Measurements from ENCODE around the gene CYS1.

CYS1 gene

DNA sequence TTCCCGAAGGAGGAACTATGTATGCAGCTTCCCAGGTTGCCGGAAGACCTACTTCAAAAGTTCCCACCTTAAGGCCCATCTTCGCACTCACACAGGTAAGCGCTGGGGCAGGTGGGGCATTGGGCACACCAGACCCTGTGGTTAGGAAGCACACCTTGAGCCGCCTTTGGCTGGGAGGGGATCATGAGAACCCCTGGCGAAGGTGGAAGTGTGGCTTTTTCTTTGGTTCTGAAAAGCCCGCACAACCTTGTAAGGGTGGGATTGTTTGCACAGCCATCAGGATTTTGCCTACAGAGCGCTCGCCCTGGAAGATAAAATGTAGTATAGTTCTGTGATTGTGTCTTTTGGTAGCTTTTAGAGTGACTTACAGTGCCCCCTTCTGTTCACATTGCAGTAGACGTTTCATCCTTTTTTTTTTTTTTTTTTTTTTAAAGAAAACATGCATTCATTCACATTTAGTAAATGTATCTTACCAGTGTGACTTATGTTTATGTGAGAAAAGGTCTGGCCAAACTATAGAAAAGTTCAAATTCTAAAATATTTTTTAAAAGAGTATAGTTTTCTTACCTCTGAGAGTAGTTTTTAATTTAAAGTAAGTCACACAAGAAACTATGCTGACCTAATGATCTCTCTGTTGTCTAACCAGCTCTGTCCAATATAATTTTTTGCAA, 31.6 kb downstream of the CYS1 start:
- no peak for DNase-seq (ENCODE audit: low read depth in 2 of 2, low spot score in 1 of 2)

DNA sequence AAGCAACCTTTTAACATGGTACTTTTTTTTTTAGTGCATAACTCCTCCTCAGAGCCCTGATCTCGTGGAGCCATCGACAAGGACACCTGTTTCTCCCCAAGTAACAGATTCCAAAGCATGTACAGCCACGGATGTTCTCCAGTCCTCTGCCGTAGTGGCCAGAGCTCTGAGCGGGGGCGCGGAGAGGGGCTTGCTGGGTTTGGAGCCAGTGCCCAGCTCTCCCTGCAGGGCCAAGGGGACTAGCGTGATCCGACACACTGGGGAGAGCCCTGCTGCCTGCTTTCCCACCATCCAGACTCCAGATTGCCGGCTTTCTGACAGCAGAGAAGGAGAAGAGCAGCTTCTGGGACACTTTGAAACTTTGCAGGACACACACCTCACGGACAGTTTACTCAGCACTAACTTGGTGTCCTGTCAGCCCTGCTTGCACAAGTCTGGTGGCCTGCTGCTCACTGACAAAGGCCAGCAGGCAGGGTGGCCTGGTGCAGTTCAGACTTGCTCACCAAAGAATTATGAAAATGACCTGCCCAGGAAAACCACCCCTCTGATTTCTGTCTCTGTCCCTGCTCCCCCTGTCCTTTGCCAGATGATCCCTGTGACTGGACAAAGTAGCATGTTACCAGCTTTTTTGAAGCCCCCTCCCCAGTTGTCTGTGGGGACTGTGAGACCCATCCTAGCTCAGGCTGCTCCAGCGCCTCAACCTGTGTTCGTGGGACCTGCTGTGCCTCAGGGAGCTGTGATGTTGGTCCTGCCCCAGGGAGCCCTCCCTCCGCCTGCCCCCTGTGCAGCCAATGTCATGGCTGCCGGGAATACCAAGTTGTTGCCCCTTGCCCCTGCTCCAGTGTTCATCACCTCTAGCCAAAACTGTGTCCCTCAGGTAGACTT, 32.4 kb downstream of the CYS1 start:
- DNase-seq (ENCODE audit: low read depth in 2 of 2, low spot score in 1 of 2) = no peak

DNA sequence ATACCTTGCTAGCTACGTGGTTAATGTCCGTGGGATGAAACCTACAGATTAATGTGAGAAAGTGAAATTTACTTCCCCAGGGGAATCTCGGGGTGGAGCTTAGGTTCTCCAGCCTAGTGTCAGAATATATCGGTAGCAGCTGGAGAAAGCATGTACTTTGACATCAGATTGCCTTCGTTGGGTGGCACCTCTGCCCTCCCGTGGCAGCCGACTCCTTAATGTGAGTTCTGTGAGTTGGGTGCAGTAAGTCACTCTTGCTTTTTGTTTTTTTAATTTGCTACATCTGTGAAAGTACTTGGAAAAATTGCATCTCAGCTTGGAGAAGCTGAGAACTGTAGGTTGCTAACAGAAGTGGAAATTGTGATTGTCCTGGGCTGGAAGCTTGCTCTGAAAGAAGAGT, 33.3 kb downstream of the CYS1 start:
- no peak for DNase-seq (ENCODE audit: low read depth in 2 of 2, low spot score in 1 of 2)

DNA sequence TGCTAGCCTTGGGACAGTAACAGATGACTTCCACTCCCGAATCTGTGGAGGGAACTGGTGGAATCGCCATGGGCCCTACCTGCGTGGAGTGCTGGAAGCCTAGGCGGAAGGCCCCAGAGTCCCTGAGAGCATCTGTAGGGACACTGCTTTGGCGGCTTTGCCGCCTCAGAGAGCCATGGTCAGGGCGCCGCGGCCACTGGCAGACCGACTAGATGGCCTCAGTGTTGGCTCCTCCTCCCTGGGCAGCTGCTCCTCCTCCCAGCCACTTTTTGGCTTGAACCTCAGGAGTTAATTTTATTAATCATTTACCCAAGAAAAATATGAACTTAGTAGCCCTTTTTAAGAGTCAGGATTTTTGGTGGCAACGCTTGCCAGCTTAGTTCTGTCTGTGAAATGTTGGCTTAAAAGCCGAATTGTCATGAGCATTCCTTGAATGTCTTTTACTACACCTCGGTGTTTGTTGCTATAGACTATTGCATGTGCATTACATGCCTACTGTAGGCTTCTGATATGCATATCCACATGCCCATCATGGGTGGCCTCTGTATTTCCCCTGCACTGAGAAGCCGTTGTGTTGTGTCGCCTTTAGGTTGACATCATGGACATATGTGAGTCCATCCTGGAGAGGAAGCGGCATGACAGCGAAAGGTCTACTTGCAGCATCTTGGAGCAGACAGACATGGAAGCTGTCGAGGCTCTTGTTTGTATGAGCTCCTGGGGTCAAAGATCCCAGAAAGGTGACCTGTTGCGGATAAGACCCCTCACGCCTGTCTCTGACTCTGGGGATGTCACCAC, 34.5 kb downstream of the CYS1 start:
- no peak for DNase-seq (ENCODE audit: low read depth in 2 of 2, low spot score in 1 of 2)

DNA sequence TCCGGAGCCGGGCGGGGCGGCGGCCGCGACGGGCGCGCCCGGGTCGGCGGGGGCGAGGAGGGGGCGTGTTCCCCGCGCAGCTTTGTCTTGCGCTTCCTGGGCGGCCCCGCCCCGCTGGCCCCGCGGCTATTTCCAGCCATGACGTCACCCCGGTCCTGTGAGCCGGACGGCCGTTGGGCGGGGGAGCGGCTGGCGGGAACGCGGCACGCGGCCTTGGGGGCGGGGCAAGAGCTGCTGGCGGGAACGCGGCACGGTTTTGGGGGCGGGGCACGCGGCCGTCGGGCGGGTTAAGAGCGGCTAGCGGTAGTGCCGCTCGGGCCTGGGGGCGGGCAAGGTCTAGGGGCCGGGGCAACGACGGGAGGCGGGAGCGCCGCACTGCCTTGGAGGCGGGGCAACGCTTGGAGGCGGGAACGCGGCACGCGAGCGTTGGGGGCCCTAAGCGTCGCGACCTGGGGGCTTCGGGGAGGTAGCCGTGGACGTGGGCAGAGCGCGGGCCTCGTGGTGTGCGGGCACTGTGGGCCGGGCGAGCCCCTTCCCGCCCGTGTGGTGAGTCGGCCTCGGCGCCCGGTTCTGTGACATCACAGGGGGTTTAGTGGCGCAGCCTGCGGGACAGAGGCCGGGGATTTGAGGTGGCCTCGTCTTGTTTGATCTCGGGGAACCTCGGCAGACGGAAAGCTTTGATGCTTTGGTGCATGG, 36.2 kb downstream of the CYS1 start:
- peak; percentile 84 to 90 for DNase-seq (ENCODE audit: low read depth in 2 of 2, low spot score in 1 of 2)

DNA sequence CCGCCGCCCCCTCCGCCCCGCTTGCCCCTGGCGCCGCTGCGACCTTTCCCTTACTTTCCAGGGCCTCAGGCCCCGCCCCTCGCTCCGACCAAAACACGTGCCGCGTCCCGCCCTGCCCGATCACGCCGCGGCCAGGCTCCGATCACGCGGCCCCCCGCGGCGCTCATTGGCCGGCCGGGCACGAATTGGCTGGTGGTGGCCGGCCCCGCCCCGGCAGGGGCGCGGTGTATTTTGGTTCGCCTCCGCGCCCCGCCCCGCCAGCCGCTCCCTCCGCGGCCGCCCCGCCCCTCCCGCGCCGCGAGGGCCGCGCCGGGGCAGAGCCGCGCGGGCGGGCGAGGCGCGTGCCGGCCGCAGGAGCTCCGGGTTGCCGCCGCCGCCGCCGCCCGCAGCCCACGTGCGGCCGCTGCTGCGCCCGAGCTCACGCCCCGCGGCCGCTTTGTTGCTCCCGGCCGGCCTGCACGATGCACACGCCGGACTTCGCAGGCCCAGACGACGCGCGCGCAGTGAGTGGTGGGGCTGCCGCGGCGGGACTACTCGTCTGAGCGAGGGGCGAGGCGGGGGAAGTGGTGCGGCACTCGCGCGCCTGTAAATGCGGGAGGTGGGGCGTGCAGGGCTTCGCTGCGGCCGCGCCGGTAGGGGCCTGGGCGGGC, 36.8 kb downstream of the CYS1 start, which contains the start of gene KLF11:
TSS of gene KLF11 (plus strand) at position 295 of the 650 bp plus-strand sequence. CDS start at position 462, 167 bp downstream.
- peak; percentile 56 to 73 for DNase-seq (ENCODE audit: low read depth in 2 of 2, low spot score in 1 of 2)

DNA sequence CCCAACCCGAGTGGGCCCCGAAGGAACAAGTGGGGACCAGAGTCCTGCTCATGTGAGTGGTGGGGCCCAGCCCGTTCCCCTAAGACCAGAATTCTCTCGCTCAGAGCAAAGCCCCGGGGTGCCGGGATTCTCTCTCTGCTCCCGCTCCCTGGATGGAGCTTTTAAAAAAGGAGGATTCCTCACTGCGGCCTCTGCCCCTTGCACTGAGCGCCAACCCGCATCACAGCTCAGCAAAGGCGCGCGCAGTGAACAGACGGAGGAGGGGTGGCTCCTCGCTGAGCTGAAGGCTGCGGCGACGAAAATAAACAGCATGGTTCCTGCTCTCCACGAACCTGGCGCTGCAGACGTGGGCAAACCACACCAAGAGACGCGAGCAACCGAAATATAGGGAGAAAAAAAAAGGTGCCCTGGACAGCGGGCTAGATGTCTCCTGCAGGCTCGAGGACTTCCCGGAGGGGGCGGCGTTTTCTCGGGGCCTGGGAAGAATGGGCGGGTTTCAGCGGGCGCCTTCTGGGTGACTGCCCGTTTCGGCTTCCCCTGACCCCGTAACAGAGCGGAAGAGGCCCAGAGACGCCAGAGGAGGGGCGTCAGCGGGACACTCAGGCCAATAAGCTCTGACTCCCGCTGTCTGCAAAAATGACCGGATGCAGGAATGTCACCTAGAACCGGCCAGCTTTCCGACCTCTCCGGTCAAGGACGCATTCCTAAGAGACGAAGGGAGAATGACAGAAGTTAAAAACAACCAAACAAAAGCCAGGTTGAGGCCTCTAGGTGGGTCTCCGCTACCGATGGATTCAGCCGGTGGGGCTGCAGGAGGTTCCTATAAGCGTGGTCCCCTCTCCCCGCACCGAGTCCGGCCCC, 37.7 kb downstream of the CYS1 start:
- no peak for DNase-seq (ENCODE audit: low read depth in 2 of 2, low spot score in 1 of 2)

DNA sequence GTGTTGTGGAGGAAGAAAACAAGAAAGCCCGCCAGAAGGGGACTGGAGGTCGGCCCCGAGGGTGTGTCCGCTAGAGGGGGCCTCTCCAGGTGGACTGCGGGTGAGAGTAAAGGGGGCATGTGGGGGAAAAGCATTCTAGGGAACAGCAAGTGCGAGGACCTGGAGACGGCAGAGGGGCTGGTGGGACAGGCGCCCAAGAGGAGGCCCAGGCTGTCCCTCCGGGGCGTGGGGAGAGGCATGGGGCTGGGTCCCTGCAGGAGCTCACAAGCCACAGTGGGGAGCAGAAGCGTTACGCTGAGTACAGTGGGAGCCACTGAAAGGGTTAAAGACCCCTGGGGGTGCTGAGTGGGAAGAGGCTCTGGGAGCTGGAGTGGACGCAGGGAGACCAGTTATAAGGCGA, 38.5 kb downstream of the CYS1 start:
- no peak for DNase-seq (ENCODE audit: low read depth in 2 of 2, low spot score in 1 of 2)

DNA sequence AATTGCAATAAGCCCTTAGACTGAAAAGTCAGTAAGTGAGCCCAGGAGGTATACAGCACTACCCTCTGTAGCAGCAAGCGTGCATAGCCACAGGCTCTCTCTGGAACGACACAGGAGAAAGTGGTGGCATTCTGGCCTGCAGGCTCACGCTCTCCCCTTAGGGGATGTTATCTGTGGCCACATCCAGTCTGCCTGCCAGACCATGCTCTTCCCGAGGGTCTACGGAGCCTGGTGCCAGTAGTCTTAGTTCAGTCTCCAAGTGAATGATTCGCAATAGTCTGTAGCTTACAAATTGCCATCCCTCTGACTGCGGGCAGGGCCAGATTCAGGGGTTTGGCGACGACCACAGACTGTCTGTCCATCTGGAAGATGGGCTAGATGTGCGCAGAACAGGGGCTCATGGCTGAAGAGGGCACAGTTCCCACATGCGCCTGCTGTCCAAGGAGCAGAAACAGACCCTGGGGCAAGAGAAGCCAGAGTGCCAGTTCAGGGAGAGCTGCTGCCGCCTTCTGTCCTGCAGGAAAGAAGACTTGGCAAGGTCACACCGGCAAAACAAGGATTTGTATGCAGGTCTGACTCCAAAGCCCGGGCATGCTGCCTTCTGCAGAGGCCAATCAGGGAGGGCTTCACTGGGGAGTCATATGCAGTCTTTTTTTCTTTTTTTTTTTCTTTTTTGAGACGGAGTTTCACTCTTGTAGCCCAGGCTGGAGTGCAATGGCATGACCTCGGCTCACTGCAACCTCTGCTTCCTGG, 40.4 kb downstream of the CYS1 start:
- DNase-seq (ENCODE audit: low read depth in 2 of 2, low spot score in 1 of 2) = no peak

DNA sequence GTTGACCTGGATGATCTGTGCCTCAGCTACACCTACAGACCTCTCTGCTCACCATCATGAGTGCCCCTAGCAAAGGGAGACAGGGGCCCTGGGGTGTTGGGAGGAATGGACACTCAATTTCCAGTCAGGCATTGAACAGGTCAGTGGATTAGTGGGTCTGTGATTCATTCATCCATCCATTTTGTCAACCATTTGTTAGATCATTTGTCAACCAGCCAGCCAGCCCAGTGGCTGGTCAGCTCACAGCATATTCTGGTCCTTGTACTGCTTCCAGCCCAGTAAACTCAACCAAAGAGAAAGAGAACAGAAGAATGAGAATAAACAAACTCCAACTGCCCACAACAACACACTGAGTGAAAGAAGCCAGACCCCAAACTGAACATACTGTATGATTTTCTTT, 41.5 kb downstream of the CYS1 start:
- DNase-seq (ENCODE audit: low read depth in 2 of 2, low spot score in 1 of 2) = no peak

DNA sequence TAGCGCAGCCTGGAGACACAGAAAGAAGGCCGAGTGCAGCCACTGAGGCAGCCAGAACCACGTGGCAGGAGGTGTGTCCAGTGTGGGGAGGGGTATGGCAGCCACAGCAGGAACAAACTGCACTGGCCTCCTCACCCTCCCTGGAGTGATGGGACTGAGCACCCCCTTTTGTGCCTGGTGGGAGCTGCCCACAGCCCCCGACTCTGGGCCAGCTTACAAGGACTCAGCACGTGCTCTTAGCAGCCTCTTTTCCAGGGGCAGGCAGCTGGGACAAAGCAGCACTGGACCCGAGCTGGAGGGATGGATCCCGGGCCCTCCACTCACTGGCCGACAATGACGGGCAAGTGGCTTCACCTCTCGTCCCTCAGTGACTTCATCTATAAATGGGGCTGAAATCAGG, 42.1 kb downstream of the CYS1 start:
- DNase-seq (ENCODE audit: low read depth in 2 of 2, low spot score in 1 of 2) = no peak

DNA sequence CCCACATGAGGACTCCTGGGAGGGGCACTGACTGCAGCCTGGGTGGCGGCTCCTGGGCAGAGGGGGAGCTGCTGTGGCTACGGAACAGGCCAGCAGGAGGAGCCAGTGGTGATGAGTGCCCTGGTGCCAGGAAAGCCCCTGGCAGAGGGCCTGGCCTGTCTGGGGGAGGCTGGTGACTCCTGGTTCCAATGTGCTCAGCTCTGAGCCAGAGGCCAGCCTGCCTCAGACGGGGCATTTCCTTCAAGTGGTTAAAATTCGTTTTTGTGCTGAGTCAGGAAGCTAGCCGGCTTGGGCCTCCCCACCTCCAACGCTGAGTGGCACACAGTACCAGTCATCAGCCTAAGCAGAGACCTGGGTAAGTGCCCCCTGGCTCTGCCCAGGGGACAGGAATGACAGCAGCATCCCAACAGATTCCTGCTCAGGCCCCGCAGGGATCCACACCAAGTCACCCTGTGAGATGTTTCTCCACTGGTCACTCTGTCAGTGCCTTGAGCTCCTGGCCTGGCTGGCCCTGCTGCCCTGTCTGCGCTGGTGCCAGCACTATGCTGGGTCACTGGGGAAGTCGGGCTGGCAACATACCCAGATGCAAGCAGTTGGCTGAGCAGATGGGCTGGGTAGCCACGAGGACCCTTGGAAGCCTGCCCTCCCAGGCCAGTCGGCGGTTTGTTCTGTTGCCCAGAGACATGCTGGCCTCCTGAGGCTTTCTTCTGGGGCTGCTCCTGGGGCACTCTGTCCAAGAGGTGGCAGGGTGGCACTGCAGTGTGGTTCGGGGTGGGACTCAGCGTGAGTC, 43.9 kb downstream of the CYS1 start:
- peak in 1 of 2 donors; percentile 14 for DNase-seq (ENCODE audit: low read depth in 2 of 2, low spot score in 1 of 2)

DNA sequence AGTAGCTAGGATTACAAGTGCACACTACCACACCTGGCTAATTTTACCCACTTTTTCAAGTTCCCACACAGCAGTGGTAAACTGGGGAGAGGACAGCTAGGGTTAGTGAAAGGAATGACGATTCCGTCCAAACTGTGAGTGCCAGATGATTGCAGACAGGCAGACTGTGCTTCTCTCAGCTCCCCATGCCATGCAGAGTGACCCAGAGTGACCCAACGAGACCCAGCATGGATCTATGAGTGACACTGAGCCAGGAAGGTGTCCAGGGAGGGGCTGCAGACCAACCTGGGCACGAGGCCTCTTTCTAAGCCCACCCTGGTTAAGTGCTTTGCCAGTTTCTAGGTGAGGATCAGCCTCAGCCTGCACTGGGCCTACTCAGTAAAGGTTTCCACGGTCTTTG, 44.6 kb downstream of the CYS1 start:
- no peak for DNase-seq (ENCODE audit: low read depth in 2 of 2, low spot score in 1 of 2)

DNA sequence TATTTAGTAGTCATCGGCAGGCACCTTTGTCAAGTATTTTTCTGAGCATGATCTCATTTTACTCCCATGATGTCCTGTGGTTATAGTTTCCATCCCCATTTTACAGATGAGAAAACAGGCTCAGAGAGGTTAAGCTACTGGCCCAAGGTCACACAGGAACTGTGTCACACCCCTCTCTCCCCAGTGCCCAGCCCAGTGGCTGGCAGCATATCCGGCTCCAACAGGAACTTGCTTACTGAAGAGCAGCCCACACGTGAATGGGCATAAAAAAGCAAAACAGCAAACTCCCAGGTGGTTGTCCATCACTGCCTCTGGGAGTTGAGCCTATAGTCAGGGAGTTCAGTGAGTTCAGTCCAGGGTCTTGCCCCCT, 45.2 kb downstream of the CYS1 start:
- DNase-seq (ENCODE audit: low read depth in 2 of 2, low spot score in 1 of 2) = no peak

DNA sequence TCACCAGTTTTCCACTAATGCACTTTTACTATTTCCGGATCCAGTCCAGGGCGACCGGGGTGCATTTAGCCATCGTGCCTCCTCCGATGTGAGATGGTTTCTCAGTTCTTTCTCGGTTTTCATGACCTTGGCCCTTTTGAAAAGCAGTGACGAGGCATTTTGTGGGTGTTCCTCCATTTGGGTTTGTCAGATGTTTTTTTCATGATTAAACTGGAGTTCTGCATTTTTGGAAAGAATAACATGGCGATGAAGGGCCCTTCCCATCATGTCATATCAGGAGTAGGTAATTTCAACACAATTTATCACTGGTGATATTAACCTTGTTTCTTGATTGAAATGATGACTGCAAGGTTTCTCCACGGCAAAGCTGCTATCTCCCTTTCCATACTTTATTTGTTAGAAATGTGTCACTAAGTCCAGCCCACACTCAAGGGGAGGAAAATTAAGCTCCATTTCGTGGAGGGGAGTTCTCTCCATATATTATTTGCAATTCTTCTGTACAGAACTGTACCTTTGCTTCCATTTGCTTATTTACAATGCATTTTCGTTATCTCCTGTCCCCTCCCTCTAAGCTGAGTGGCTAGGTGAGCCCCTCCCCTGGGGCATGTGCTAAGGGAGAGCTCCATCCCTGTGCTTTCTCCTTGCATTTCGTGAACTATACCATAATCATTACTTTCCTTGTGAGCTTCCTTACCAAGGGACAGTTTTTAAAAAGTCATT, 45.7 kb downstream of the CYS1 start:
- no peak for DNase-seq (ENCODE audit: low read depth in 2 of 2, low spot score in 1 of 2)

DNA sequence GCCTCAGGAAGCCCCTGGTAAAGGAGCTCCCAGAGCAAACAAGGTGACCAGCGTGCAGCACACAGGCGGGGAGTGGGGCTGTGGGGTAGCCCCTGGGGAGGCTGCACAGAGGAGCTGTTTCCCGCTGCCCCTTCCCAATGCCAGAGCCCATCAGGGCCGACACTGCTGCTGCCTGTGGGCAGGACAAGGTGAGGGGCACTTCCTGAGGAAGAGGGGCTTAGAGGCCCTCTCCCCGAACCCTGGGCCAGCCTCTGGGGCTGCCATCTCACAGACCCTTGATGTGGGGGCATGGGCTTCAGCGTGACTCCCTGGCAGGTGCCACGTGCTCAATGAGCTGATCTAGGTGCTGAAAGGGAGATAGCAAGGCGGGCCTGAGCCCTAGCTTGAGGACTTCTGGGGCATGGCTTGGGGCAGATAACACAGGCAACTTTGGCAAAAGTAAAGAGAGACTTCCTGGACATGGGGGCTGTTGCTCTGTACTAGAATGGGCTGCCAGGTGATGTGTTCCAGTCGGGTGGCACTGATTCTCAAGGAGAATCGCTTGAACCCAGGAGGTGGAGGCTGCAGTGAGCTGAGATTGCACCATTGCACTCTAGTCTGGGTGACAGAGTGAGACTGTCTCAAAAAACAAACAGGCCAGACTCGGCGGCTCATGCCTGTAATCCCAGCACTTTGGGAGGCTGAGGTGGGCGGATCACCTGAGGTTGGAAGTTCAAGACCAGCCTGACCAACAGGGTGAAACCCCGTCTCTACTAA, 46.8 kb downstream of the CYS1 start:
- no peak for DNase-seq (ENCODE audit: low read depth in 2 of 2, low spot score in 1 of 2)

DNA sequence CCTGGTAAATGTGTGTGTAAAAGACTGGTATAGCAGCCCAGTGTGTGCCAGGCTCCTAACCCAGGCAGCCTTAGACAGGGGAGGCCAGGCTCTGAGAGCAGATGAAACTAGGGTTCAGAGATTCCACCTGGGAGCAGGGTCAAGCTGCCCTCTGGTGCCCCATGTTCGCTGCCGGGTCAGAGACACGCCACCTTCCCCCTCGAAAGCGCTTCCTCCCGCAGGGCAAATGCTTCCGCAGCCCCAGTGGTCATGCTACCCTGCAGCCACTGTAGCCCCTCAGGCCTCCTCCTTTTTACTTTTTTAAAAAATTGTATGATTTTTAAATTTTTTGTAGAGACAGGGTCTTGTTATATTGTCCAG, 47.5 kb downstream of the CYS1 start:
- no peak for DNase-seq (ENCODE audit: low read depth in 2 of 2, low spot score in 1 of 2)

Data from stimulated activated CD8-positive, alpha-beta memory T cell treated with anti-CD3 and anti-CD28 coated beads, Interleukin-4, amount 100 ng/mL, for 4 hours (primary cell).